ENCODE measurements around the gene AURKB. TPM values are rescaled to one million over a fixed set of nuclear protein-coding genes. Genes with fewer than 3 reads are reported as not detected.

AURKB gene
- total RNA-seq, 1 donor from 2014 or later = 21.4 TPM

- no peak overlapping the region for H3K27ac Mint-ChIP-seq (ENCODE audit: unreplicated experiment)
- H3K36me3 Mint-ChIP-seq (ENCODE audit: low read depth, unreplicated experiment) = no peaks in the 10 kb centered on the region
- no peaks in the 10 kb centered on the region for H3K9me3 Mint-ChIP-seq (ENCODE audit: unreplicated experiment)
- H3K4me1 Mint-ChIP-seq (ENCODE audit: unreplicated experiment) = peaks cover 40% of the 10 kb centered on the region
- DNase-seq (ENCODE audit: low spot score) = no peak
- H3K4me3 Mint-ChIP-seq (ENCODE audit: unreplicated experiment) = peak overlapping the region; percentile 82
- H3K27me3 Mint-ChIP-seq (ENCODE audit: unreplicated experiment) = peaks cover 15% of the 10 kb centered on the region
- TF ChIP-seq, protein P1, sequence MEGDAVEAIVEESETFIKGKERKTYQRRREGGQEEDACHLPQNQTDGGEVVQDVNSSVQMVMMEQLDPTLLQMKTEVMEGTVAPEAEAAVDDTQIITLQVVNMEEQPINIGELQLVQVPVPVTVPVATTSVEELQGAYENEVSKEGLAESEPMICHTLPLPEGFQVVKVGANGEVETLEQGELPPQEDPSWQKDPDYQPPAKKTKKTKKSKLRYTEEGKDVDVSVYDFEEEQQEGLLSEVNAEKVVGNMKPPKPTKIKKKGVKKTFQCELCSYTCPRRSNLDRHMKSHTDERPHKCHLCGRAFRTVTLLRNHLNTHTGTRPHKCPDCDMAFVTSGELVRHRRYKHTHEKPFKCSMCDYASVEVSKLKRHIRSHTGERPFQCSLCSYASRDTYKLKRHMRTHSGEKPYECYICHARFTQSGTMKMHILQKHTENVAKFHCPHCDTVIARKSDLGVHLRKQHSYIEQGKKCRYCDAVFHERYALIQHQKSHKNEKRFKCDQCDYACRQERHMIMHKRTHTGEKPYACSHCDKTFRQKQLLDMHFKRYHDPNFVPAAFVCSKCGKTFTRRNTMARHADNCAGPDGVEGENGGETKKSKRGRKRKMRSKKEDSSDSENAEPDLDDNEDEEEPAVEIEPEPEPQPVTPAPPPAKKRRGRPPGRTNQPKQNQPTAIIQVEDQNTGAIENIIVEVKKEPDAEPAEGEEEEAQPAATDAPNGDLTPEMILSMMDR (IDR thresholded peaks at IDR 0.05; ENCODE audit: unreplicated experiment) = no peak
These were observed 33.2 kb downstream of the AURKB start for GRCh38 chr17:8176998-8177731.

DNA sequence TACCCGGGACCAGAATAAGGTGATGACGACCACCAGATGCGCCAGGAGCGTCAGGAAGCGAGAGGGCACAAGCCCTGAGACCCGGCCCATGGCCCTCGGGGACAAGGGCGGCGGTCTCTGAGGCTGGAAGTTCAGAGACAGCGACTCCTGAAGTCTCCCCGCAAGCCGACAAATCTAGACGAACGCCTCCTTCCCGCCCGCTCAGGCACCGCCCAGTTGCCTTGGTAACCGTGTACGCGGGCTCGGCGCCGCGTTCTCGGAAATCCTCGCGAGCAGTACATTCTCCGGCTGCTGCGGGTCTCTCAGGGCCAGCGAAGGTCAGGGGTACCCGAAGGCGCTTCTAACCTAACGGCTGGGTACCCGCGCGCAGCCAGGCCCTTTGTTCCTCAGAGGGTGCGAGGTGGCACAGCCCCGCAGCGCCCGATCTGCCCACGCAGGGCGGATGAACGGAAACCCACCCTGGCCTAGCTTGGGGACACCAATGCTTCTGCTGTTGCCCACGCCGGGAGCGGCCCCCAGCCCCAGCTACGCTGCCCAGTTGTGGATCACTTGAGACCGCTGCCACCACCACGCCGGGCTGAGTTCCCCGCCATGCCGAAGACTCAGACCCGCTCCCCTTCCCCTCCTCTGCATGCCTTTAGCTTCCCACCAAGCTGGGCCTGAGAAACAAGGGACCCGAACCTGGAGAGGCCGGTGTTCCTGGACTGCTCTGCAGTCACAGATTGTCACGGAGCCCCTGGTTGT lies 34.0 kb downstream of the AURKB start, which contains the start of gene TMEM107:
TSS of gene TMEM107 (minus strand) at position 184 of the 744 bp plus-strand sequence. CDS start at position 90, 94 bp downstream.
- peak; percentile 88 for DNase-seq (ENCODE audit: low spot score)
- Mint-ChIP-seq H3K36me3 (ENCODE audit: low read depth, unreplicated experiment) (no peaks in the 10 kb centered on the region), H3K27me3 (ENCODE audit: unreplicated experiment) (peaks cover 15% of the 10 kb centered on the region), H3K4me1 (ENCODE audit: unreplicated experiment) (peaks cover 39% of the 10 kb centered on the region), H3K27ac (ENCODE audit: unreplicated experiment) (peak within 1 kb of the TSS; percentile 89), H3K4me3 (ENCODE audit: unreplicated experiment) (peak within 1 kb of the TSS; percentile 94), H3K9me3 (ENCODE audit: unreplicated experiment) (no peaks in the 10 kb centered on the region)
- TF ChIP-seq, protein P1 (IDR thresholded peaks at IDR 0.05; ENCODE audit: unreplicated experiment) = no peak

DNA sequence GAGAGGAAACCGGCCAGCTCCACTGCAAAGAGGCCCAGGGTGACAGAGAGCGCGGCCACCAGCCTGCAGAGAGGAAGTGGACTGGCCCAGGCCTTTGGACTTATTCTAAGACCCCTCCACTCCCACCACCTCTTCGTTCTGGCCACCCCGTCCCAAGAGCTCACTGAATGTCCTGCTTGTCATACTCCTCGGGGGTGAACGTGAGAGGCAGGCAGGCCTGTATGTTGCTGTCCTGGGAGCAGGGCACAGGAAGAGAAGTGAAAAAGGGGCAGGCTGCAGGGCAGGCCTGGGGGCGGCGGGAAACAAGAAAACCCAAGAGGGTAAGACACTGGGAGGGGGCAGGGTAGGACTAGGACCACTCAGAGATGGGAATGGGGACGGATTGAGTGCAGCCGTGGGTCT lies 34.6 kb downstream of the AURKB start:
- H3K9me3 Mint-ChIP-seq (ENCODE audit: unreplicated experiment) = no peaks in the 10 kb centered on the region
- H3K27ac Mint-ChIP-seq (ENCODE audit: unreplicated experiment) = peak overlapping the region; percentile 89
- peaks cover 33% of the 10 kb centered on the region for H3K4me1 Mint-ChIP-seq (ENCODE audit: unreplicated experiment)
- H3K4me3 Mint-ChIP-seq (ENCODE audit: unreplicated experiment) = peak overlapping the region; percentile 94
- H3K27me3 Mint-ChIP-seq (ENCODE audit: unreplicated experiment) = peaks cover 15% of the 10 kb centered on the region
- no peak for DNase-seq (ENCODE audit: low spot score)
- no peaks in the 10 kb centered on the region for H3K36me3 Mint-ChIP-seq (ENCODE audit: low read depth, unreplicated experiment)
- TF ChIP-seq, protein P1 (IDR thresholded peaks at IDR 0.05; ENCODE audit: unreplicated experiment) = no peak

DNA sequence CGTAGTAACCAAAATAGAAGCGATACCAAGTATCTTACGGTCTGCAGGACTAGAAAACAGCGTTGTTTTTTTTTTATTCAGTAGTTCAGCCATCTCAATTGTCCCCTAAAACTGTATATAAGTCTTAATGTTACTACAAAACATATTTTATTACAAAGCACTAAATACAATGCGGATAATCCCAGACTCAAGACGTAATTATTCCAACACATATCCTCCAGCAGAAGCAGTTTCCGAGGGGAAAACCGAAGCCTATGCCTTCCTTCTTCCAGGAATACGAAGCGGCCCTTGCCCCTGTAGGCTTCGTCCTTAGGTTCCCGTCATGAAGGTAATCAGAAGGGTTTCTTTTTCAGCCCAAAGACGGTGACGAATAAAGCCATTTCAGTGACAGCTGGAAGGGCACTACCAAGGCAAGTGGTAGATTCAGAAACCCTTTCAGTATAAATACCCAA lies 36.5 kb downstream of the AURKB start:
- H3K4me3 Mint-ChIP-seq (ENCODE audit: unreplicated experiment) = peak overlapping the region; percentile 87
- H3K9me3 Mint-ChIP-seq (ENCODE audit: unreplicated experiment) = no peaks in the 10 kb centered on the region
- H3K4me1 Mint-ChIP-seq (ENCODE audit: unreplicated experiment) = peaks cover 32% of the 10 kb centered on the region
- H3K36me3 Mint-ChIP-seq (ENCODE audit: low read depth, unreplicated experiment) = no peaks in the 10 kb centered on the region
- no peak for DNase-seq (ENCODE audit: low spot score)
- H3K27ac Mint-ChIP-seq (ENCODE audit: unreplicated experiment) = peak overlapping the region; percentile 99
- H3K27me3 Mint-ChIP-seq (ENCODE audit: unreplicated experiment) = peaks cover 15% of the 10 kb centered on the region
- TF ChIP-seq, protein P1 (IDR thresholded peaks at IDR 0.05; ENCODE audit: unreplicated experiment) = no peak
